Small intestine (tissue), 7 donors: ENCODE data around the gene VPS37D. TPM values are rescaled to one million over a fixed set of nuclear protein-coding genes. Genes with fewer than 3 reads are reported as not detected.
"Not testable (repeated sequence)": the region's sequence is repeated elsewhere in the genome, so short reads cannot be mapped to it uniquely, and the experiment has no call there.

Source experiments
- DNase-seq, 2 donors: peaks; one replicate each; pipeline versions ENCODE4 v3.0.0 to v3.0.0-alpha.2; 2013
- FAIRE-seq: peaks from 2 replicates; lab custom pipeline; 2012; peaks lifted over from hg19 to GRCh38; lab: Jason Lieb, UNC
- H3K27ac ChIP-seq, 3 donors: one replicate each; pipeline ENCODE4 v1.5.1; 2013; ENCODE audit warnings: low read length in 2 of 3, mild to moderate bottlenecking in 2 of 3, control low read depth in 1 of 3, inconsistent platforms in 1 of 3, low read depth in 1 of 3, moderate library complexity in 1 of 3
- H3K27me3 ChIP-seq, 3 donors: one replicate each; pipeline ENCODE4 v1.6.1; 2013; ENCODE audit warnings: low read length in 3 of 3, inconsistent platforms in 1 of 3; ENCODE audit not compliant: control insufficient read depth in 3 of 3, insufficient read depth in 3 of 3
- H3K36me3 ChIP-seq, 3 donors: one replicate each; pipeline ENCODE4 v1.6.1; 2013; ENCODE audit warnings: low read length in 3 of 3, inconsistent platforms in 1 of 3, low read depth in 1 of 3, mild to moderate bottlenecking in 1 of 3, moderate library complexity in 1 of 3; ENCODE audit not compliant: control insufficient read depth in 3 of 3, insufficient read depth in 2 of 3
- H3K4me1 ChIP-seq, 3 donors: one replicate each; pipeline ENCODE4 v1.6.1; 2013; ENCODE audit warnings: low read length in 2 of 3, inconsistent platforms in 1 of 3, low read depth in 1 of 3, mild to moderate bottlenecking in 1 of 3, moderate library complexity in 1 of 3; ENCODE audit not compliant: control insufficient read depth in 3 of 3, insufficient read depth in 2 of 3
- H3K4me3 ChIP-seq, 3 donors: one replicate each; pipeline ENCODE4 v1.5.1; 2013; ENCODE audit warnings: low read length in 3 of 3, control low read depth in 1 of 3, inconsistent platforms in 1 of 3, low read depth in 1 of 3, mild to moderate bottlenecking in 1 of 3, moderate library complexity in 1 of 3
- H3K9me3 ChIP-seq, 2 donors: one replicate each; pipeline ENCODE4 v1.6.1; 2013; ENCODE audit warnings: low read depth in 1 of 2, low read length in 1 of 2; ENCODE audit not compliant: control insufficient read depth in 2 of 2, insufficient read depth in 1 of 2
- WGBS, 3 donors: extraction: QIAGEN DNeasy Blood & Tissue Kit; methylation state at CpG; one replicate each; pipeline ENCODE4 v1.1.7; 2013; 5-methylcytosine and 5-hydroxymethylcytosine counted together
- polyA plus RNA-seq, 4 donors: library from polyadenylated mRNA; stranded (reverse) in 3 of 4; unstranded in 1 of 4; fragments of 200-250 nt in 3 of 4; fragments of 120-200 nt in 1 of 4; gene quantifications; one replicate each; pipeline versions ENCODE4 v1.2.1 to v1.2.3, GENCODE V29; 2013
- donor health status: healthy with polysubstance abuse.
- donor health status: control.
- donor health status: control.
- donor health status: Bipolar disorder and iron deficiency.
- donor health status: healthy.

Gene VPS37D
- polyA plus RNA-seq, 4 donors = 2.6 to 4.2 (median 3.2) TPM

- FAIRE-seq = no peak
- Histone ChIP-seq H3K4me1 (peaks cover 0 to 20% (median 9%) of the 10 kb centered on the region in 3 donors), H3K4me3 (peak overlapping the region; percentile 63 to 82 (median 78)), H3K9me3 (no peaks in the 10 kb centered on the region), H3K27me3 (no peaks in the 10 kb centered on the region), H3K27ac (no peak overlapping the region), H3K36me3 (peaks cover 0 to 14% (median 0%) of the 10 kb centered on the region in 3 donors)
- DNase-seq = peak in 1 of 2 donors; percentile 59
- 2 to 6% (median 4%) methylated on average over 17 to 52 of the region's 52 CpGs for WGBS, 3 donors
Measured at GRCh38 chr7:73668103-73668885, 663 bp downstream of the VPS37D start.

DNA sequence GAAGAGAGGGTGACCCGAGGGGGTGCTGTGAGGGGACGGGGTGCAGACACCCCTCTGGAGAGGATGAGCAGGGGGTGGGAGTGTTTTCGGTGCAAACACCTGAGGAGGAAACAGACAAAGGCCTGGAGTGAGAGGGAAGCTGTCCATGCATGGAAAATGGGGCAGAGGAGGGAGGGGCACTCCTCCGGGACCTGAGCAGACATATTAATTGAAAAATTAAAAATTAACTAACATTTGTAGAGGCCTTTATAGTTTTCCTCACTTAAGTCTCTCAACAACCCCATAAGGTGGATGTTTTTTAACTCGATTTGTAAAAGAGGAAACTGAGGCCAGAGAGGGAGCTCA, 1.2 kb downstream of the VPS37D start:
- no peak for DNase-seq

GRCh38 chr7:73669288-73669701, 1.7 kb downstream of the VPS37D start:
- no peak for DNase-seq
- H3K36me3 ChIP-seq = peaks cover 0 to 14% (median 0%) of the 10 kb centered on the region in 3 donors
- FAIRE-seq = no peak
- H3K27me3 ChIP-seq = no peaks in the 10 kb centered on the region
- H3K27ac ChIP-seq = no peak overlapping the region
- peaks cover 0 to 20% (median 9%) of the 10 kb centered on the region in 3 donors for H3K4me1 ChIP-seq
- H3K4me3 ChIP-seq = no peak overlapping the region
- H3K9me3 ChIP-seq = no peaks in the 10 kb centered on the region
- 77 to 82% (median 78%) methylated on average over 17 to 19 of the region's 19 CpGs for WGBS, 3 donors

More for the DNA sequence above, 1.2 kb downstream of the VPS37D start:
- Histone ChIP-seq H3K9me3 (no peaks in the 10 kb centered on the region), H3K27ac (no peak overlapping the region), H3K27me3 (no peaks in the 10 kb centered on the region), H3K4me1 (peaks cover 0 to 20% (median 9%) of the 10 kb centered on the region in 3 donors), H3K4me3 (peak overlapping the region in 1 of 3 donors; percentile 82), H3K36me3 (peaks cover 0 to 14% (median 0%) of the 10 kb centered on the region in 3 donors)
- WGBS, 3 donors = 19 to 27% (median 24%) methylated on average over 5 of the region's 5 CpGs
- no peak for FAIRE-seq

DNA sequence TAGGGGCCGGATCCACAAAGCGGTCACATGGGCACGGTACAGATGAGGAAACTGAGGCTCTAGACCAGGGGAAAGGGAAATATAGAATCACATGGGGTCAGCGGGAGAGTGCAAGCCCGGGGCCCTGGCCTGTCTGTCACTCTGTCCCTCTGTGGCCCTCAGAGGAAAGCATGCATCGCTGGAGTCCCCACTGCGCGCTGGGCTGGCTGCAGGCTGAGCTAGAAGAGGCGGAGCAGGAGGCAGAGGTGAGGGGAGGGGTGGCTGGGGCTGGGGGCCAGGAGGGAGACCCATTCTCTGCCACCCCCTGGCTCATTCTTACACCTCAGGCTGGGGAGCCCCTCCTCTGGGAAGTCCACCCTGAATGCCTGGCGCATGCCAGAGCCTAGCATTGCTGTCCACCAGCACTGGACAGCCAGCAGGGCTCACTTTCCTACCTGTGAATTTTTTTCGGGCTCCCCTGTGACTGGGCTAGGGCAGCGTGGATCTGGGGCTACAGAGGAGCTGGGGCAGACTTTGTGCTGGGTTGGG, 2.3 kb downstream of the VPS37D start:
- H3K27me3 ChIP-seq = no peaks in the 10 kb centered on the region
- 85 to 91% (median 86%) methylated on average over 12 of the region's 12 CpGs for WGBS, 3 donors
- FAIRE-seq (no peak), DNase-seq (no peak)
- H3K36me3 ChIP-seq = peaks cover 0 to 17% (median 0%) of the 10 kb centered on the region in 3 donors
- no peak overlapping the region for H3K27ac ChIP-seq
- H3K4me1 ChIP-seq = peaks cover 0 to 20% (median 9%) of the 10 kb centered on the region in 3 donors
- H3K4me3 ChIP-seq = no peak overlapping the region
- H3K9me3 ChIP-seq = no peaks in the 10 kb centered on the region

DNA sequence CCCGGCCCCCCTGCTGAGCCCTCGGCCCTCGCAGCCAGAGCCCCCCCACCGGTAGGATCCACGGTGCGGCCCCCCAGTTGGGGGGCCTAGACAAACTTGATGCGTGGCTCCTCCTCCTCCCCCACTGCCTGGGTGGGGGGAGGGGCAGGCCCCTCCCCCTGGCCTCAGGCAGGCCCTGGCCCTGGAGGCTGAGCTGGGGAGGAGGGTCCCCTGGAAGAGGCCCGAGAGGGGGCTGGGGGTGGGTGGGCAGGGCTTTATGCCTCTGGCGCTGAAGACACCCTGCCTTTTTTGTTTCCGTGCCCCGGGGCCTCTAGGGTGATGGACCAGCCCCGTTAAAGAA, 3.7 kb downstream of the VPS37D start:
- WGBS, 3 donors = 49 to 62% (median 55%) methylated on average over 11 to 12 of the region's 12 CpGs
- Histone ChIP-seq H3K27me3 (no peaks in the 10 kb centered on the region), H3K4me1 (peaks cover 0 to 14% (median 5%) of the 10 kb centered on the region in 3 donors), H3K9me3 (no peaks in the 10 kb centered on the region), H3K27ac (no peak overlapping the region), H3K4me3 (no peak overlapping the region), H3K36me3 (peaks cover 0 to 17% (median 0%) of the 10 kb centered on the region in 3 donors)
- no peak for FAIRE-seq
- DNase-seq = no peak

GRCh38 chr7:73671857-73672445, 4.3 kb downstream of the VPS37D start:
- H3K4me1 ChIP-seq = peaks cover 0 to 14% (median 5%) of the 10 kb centered on the region in 3 donors
- H3K27ac ChIP-seq = no peak overlapping the region
- no peaks in the 10 kb centered on the region for H3K9me3 ChIP-seq
- 90 to 94% (median 93%) methylated on average over 15 of the region's 15 CpGs for WGBS, 3 donors
- H3K27me3 ChIP-seq = no peaks in the 10 kb centered on the region
- peaks cover 0 to 17% (median 0%) of the 10 kb centered on the region in 3 donors for H3K36me3 ChIP-seq
- no peak overlapping the region for H3K4me3 ChIP-seq
- FAIRE-seq (no peak), DNase-seq (no peak)

- FAIRE-seq (no peak), DNase-seq (no peak)
- Histone ChIP-seq H3K9me3 (no peaks in the 10 kb centered on the region), H3K27me3 (no peaks in the 10 kb centered on the region), H3K4me1 (no peaks in the 10 kb centered on the region), H3K36me3 (peaks cover 0 to 33% (median 0%) of the 10 kb centered on the region in 3 donors), H3K27ac (no peak overlapping the region), H3K4me3 (no peak overlapping the region)
- 89 to 100% (median 95%) methylated on average over 1 of the region's 1 CpG for WGBS, 3 donors
Measured at GRCh38 chr7:73674468-73675124, 7.0 kb downstream of the VPS37D start.

- not testable (repeated sequence) for H3K27me3 ChIP-seq, FAIRE-seq, H3K9me3 ChIP-seq, H3K4me1 ChIP-seq, H3K27ac ChIP-seq, H3K4me3 ChIP-seq
- WGBS, 3 donors = 33 to 63% (median 51%) methylated on average over 9 of the region's 9 CpGs
- peaks cover 0 to 35% (median 2%) of the 10 kb centered on the region in 3 donors for H3K36me3 ChIP-seq
- DNase-seq = peak; percentile 26 to 28
Measured at GRCh38 chr7:73676062-73676461, 8.4 kb downstream of the VPS37D start.
